ENCODE results near the gene ARSA.

ARSA gene

DNA sequence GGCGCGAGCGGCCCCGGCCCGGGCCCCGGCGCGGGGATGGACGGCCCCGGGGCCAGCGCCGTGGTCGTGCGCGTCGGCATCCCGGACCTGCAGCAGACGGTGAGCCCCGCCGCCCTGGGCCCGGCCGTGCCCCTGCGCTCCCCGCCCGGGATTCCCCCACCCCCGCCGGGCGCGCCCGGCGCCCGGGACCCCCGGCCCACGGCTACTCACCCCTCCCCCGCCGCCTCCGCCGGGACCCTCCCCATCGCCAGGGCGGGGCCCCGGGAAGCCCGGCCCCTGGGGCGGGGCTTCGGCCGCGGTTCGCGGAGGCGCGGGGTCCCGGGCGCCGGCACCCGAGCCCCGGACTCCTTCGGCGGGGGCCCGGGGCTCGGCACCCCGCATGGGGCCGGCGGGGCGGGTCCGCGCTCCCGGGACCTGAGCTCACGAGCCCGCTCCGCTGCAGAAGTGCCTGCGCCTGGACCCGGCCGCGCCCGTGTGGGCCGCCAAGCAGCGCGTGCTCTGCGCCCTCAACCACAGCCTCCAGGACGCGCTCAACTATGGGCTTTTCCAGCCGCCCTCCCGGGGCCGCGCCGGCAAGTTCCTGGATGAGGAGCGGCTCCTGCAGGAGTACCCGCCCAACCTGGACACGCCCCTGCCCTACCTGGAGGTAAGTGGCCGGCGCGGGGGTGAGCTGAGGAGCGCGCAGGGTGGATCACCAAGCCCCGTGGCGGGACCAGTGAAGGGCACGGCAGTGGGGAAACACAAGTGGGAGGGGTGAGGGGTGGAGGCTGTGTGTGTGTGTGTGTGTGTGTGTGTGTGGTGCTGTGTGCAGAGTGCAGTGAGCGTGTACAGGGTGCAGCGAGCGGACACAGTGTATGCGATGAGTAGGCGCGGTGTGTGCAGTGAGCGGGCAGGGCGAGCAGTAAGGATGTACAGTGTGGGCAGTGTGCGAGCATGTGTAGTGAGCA, 46.9 kb upstream of the ARSA start:
- no peaks in the 10 kb centered on the region for H3K36me3 ChIP-seq
- peaks cover 0 to 67% of the 10 kb centered on the region in 2 donors for H3K27me3 ChIP-seq
- no peak overlapping the region for H3K27ac ChIP-seq
- DNase-seq, result no peak
- TF ChIP-seq, protein P1, sequence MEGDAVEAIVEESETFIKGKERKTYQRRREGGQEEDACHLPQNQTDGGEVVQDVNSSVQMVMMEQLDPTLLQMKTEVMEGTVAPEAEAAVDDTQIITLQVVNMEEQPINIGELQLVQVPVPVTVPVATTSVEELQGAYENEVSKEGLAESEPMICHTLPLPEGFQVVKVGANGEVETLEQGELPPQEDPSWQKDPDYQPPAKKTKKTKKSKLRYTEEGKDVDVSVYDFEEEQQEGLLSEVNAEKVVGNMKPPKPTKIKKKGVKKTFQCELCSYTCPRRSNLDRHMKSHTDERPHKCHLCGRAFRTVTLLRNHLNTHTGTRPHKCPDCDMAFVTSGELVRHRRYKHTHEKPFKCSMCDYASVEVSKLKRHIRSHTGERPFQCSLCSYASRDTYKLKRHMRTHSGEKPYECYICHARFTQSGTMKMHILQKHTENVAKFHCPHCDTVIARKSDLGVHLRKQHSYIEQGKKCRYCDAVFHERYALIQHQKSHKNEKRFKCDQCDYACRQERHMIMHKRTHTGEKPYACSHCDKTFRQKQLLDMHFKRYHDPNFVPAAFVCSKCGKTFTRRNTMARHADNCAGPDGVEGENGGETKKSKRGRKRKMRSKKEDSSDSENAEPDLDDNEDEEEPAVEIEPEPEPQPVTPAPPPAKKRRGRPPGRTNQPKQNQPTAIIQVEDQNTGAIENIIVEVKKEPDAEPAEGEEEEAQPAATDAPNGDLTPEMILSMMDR (IDR thresholded peaks at IDR 0.05), result no peak
- intact Hi-C loops (cut with DNase I; ENCODE audit: low total_unique reads), result no loop called here
- H3K4me3 ChIP-seq, result peak overlapping the region; percentile 22 to 38
- H3K4me1 ChIP-seq, result peaks cover 0 to 18% (median 15%) of the 10 kb centered on the region in 4 donors
- no peaks in the 10 kb centered on the region for H3K9me3 ChIP-seq

DNA sequence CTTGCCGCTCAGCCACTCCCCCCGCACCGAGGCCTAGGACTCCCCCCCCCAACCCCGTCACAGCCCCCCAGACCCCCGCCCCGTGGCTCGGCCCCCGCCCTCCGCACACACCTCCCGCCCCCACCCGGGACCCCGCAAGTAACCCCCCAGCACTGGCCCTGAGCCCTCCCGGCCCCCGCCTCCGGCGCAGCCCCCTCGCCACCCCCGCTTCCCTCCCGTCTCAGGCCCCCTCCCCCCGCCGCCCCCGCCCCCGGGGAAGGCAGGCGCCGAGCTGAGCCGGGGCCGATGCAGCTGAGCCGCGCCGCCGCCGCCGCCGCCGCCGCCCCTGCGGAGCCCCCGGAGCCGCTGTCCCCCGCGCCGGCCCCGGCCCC, 46.2 kb upstream of the ARSA start:
- Histone ChIP-seq H3K27ac (no peak overlapping the region), H3K4me3 (peak overlapping the region; percentile 37 to 48), H3K36me3 (no peaks in the 10 kb centered on the region), H3K9me3 (no peaks in the 10 kb centered on the region), H3K27me3 (peaks cover 0 to 67% of the 10 kb centered on the region in 2 donors), H3K4me1 (peaks cover 0 to 18% (median 15%) of the 10 kb centered on the region in 4 donors)
- DNase-seq, result no peak
- TF ChIP-seq, protein P1 (IDR thresholded peaks at IDR 0.05), result no peak
- intact Hi-C loops (cut with DNase I; ENCODE audit: low total_unique reads), result no loop called here

DNA sequence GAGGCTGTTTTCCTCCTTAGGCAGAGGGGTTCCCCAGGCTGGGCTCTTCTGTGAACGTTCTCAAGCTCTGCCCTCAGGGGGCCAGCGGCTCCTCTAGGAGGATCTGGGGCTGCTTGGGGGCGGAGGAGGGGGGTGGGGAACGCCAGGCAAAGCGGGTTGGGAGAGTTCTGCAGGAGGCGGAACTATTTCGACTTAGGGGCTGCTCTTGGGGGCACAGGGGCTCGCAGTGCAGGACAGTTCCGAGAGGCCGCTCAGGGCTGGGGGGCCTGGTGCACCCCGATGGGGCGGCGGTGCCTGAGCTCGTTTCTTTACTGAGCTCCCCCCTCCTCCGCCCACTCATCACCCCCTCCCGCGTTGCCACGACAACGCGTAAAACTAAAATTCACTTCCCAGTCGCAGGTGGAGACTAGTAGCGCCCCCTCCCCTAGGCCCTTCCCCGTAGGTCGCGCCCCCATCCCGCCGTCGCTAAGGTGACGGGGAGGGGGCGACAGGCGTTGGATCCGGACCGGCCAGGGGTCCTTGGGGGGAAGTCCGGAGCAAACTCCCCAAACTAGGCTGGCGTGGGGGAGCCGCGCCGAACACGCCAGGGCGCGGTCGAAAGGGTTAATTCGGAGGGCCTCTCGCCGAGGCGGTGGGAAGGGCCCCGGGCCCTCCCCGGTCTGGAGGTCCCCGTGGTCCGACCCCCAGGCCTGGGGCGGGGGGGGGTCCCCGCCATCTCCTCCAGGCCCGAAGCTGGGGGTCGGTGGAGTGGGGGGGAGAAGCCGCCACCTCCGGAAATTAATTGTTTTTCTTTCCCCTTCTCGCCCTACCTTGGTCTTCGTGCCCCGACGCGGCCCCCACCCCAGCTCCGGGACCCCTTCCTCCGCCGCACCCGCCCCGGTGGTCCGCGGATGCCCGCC, 45.5 kb upstream of the ARSA start:
- Histone ChIP-seq H3K4me3 (peak overlapping the region; percentile 37 to 48), H3K36me3 (no peaks in the 10 kb centered on the region), H3K27ac (no peak overlapping the region), H3K9me3 (no peaks in the 10 kb centered on the region), H3K27me3 (peaks cover 0 to 67% of the 10 kb centered on the region in 2 donors), H3K4me1 (peaks cover 0 to 18% (median 15%) of the 10 kb centered on the region in 4 donors)
- TF ChIP-seq, protein P1 (IDR thresholded peaks at IDR 0.05), result no peak
- intact Hi-C loops (cut with DNase I; ENCODE audit: low total_unique reads), result no loop called here
- no peak for DNase-seq

- Histone ChIP-seq H3K27ac (no peak within 1 kb of the TSS), H3K4me1 (peaks cover 0 to 18% (median 15%) of the 10 kb centered on the region in 4 donors), H3K9me3 (no peaks in the 10 kb centered on the region), H3K36me3 (no peaks in the 10 kb centered on the region), H3K27me3 (peaks cover 0 to 69% of the 10 kb centered on the region in 2 donors), H3K4me3 (peak within 1 kb of the TSS; percentile 37 to 48)
- TF ChIP-seq, protein P1 (IDR thresholded peaks at IDR 0.05), result no peak
- peak in 1 of 2 donors; percentile 28 for DNase-seq
- intact Hi-C loops (cut with DNase I; ENCODE audit: low total_unique reads), result no loop called here
Measured at GRCh38 chr22:50672471-50673230, 44.7 kb upstream of the ARSA start, which contains the start of gene SHANK3. TSS of gene SHANK3 (plus strand) at chr22:50672823.

DNA sequence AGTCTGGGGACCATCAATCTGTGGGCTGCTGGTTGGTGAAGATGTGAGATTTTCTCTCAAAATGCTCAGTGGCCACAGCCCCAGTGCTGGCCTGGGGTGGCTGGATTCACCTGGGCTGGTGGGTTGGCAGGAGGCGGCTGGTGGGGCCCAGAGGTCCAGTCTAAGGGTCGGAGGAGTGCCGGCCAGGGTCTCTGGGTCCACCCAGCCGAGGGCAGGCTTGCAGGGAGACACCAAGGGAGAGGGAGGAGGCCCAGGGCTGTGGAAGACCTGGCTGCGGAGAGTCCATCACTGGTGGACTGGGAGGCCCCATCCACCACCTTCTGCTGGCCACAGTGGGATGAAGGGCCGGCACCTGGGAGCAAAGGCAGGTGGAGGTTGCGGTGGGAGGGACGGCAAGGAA, 44.1 kb upstream of the ARSA start:
- TF ChIP-seq, protein P1 (IDR thresholded peaks at IDR 0.05), result no peak
- Histone ChIP-seq H3K4me3 (no peak overlapping the region), H3K36me3 (no peaks in the 10 kb centered on the region), H3K9me3 (no peaks in the 10 kb centered on the region), H3K27me3 (peaks cover 0 to 72% of the 10 kb centered on the region in 2 donors), H3K4me1 (peaks cover 0 to 18% (median 15%) of the 10 kb centered on the region in 4 donors), H3K27ac (no peak overlapping the region)
- intact Hi-C loops (cut with DNase I; ENCODE audit: low total_unique reads), result no loop called here
- DNase-seq, result no peak

All from tibial artery (tissue), 4 donors.